ENCODE data around the gene CAMTA1. TPM values are rescaled to one million over a fixed set of nuclear protein-coding genes. Genes with fewer than 3 reads are reported as not detected.

Gene CAMTA1
- total RNA-seq, 1 experiment from 2014 or later, result 50.3 TPM

GRCh38 chr1:7236844-7237515, 451.7 kb downstream of the CAMTA1 start:
- CTCF ChIA-PET, result no interaction called here
- H3K27me3 Mint-ChIP-seq (ENCODE audit: unreplicated experiment), result no peaks in the 10 kb centered on the region

GRCh38 chr1:7247158-7247557, 461.9 kb downstream of the CAMTA1 start:
- Mint-ChIP-seq H3K4me3 (ENCODE audit: low read depth, unreplicated experiment) (no peak overlapping the region), H3K9me3 (ENCODE audit: low read depth, unreplicated experiment) (no peaks in the 10 kb centered on the region), H3K4me1 (ENCODE audit: low read depth, unreplicated experiment) (no peaks in the 10 kb centered on the region), H3K36me3 (ENCODE audit: insufficient read depth, unreplicated experiment) (no peaks in the 10 kb centered on the region), H3K27me3 (ENCODE audit: unreplicated experiment) (peaks cover 26% of the 10 kb centered on the region), H3K27ac (ENCODE audit: unreplicated experiment) (no peak overlapping the region)
- no TSS peak for BruUV-seq (replicated peaks)
- intact Hi-C loops (cut with micrococcal nuclease; ENCODE audit: unreplicated experiment), result no loop called here
- CTCF ChIA-PET, result no interaction called here
- no peak for DNase-seq
- TF ChIP-seq CTCF (IDR thresholded peaks at IDR 0.05; ENCODE audit: unreplicated experiment), result no peak

More at GRCh38 chr1:7236844-7237515, 451.7 kb downstream of the CAMTA1 start:
- TF ChIP-seq CTCF (IDR thresholded peaks at IDR 0.05; ENCODE audit: unreplicated experiment), result no peak
- Mint-ChIP-seq H3K36me3 (ENCODE audit: insufficient read depth, unreplicated experiment) (no peaks in the 10 kb centered on the region), H3K27ac (ENCODE audit: unreplicated experiment) (no peak overlapping the region), H3K9me3 (ENCODE audit: low read depth, unreplicated experiment) (no peaks in the 10 kb centered on the region), H3K4me1 (ENCODE audit: low read depth, unreplicated experiment) (no peaks in the 10 kb centered on the region), H3K4me3 (ENCODE audit: low read depth, unreplicated experiment) (no peak overlapping the region)
- DNase-seq, result no peak
- no TSS peak for BruUV-seq (replicated peaks)
- intact Hi-C loops (cut with micrococcal nuclease; ENCODE audit: unreplicated experiment), result no loop called here

- intact Hi-C loops (cut with micrococcal nuclease; ENCODE audit: unreplicated experiment), result no loop called here
- Mint-ChIP-seq H3K9me3 (ENCODE audit: low read depth, unreplicated experiment) (no peaks in the 10 kb centered on the region), H3K27ac (ENCODE audit: unreplicated experiment) (no peak overlapping the region), H3K4me1 (ENCODE audit: low read depth, unreplicated experiment) (no peaks in the 10 kb centered on the region), H3K27me3 (ENCODE audit: unreplicated experiment) (peaks cover 26% of the 10 kb centered on the region), H3K36me3 (ENCODE audit: insufficient read depth, unreplicated experiment) (no peaks in the 10 kb centered on the region), H3K4me3 (ENCODE audit: low read depth, unreplicated experiment) (no peak overlapping the region)
- TF ChIP-seq CTCF (IDR thresholded peaks at IDR 0.05; ENCODE audit: unreplicated experiment), result no peak
- CTCF ChIA-PET, result no interaction called here
- no peak for DNase-seq
- BruUV-seq (replicated peaks), result no TSS peak
Observed at GRCh38 chr1:7247791-7248548, 462.7 kb downstream of the CAMTA1 start.

GRCh38 chr1:7248549-7249199, 463.4 kb downstream of the CAMTA1 start:
- no peaks in the 10 kb centered on the region for H3K36me3 Mint-ChIP-seq (ENCODE audit: insufficient read depth, unreplicated experiment)
- H3K27me3 Mint-ChIP-seq (ENCODE audit: unreplicated experiment), result peaks cover 26% of the 10 kb centered on the region
- no peak for DNase-seq
- intact Hi-C loops (cut with micrococcal nuclease; ENCODE audit: unreplicated experiment), result no loop called here
- H3K9me3 Mint-ChIP-seq (ENCODE audit: low read depth, unreplicated experiment), result no peaks in the 10 kb centered on the region
- no peak for TF ChIP-seq CTCF (IDR thresholded peaks at IDR 0.05; ENCODE audit: unreplicated experiment)
- H3K4me1 Mint-ChIP-seq (ENCODE audit: low read depth, unreplicated experiment), result no peaks in the 10 kb centered on the region
- no peak overlapping the region for H3K4me3 Mint-ChIP-seq (ENCODE audit: low read depth, unreplicated experiment)
- BruUV-seq (replicated peaks), result no TSS peak
- H3K27ac Mint-ChIP-seq (ENCODE audit: unreplicated experiment), result no peak overlapping the region
- CTCF ChIA-PET, result no interaction called here
